NB4 (cell line): ENCODE results near the gene TMEM69.

Source experiments
- CTCF ChIP-seq: IDR thresholded peaks from one replicate; pipeline ENCODE4 v1.5.1; 2012; ENCODE audit warnings: low read depth, low read length
- MYC ChIP-seq: IDR thresholded peaks from 2 replicates; pipeline ENCODE4 v1.6.1; 2011; ENCODE audit warnings: low read depth, low read length

DNA sequence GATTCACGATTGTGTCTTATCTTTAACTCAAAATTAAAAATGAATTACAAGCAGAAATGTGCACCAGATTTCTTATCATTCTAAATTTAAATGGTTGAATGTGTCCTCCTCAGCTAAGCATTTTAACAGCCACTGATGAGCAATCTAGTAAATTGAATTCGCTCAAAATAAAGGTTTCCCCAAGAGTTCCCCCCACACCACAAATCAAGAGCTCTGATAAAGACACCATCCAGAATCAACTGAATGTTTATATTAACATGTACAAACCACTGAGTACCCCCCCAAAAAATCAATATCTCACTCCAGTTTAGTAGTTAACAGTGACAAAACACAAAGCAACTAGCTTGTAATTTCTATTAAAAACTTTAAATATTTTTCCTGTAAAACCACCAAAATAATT, 3.6 kb upstream of the TMEM69 start:
- TF ChIP-seq MYC (no peak), CTCF (no peak)
